GM18867 (cell line): ENCODE measurements around the gene ARFGAP3.
A peak's percentile ranks its signal among the peaks of the same experiment; 100 is the strongest.

ENCODE experiments used
- ATAC-seq: cut with Tn5 transposase; IDR thresholded peaks from one replicate; pipeline ENCODE4 v1.9.1; 2021; ENCODE audit warnings: mild to moderate bottlenecking, moderate library complexity; ENCODE audit not compliant: unreplicated experiment

Gene ARFGAP3

GRCh38 chr22:42865536-42865935, 8.5 kb upstream of the ARFGAP3 start:
- ATAC-seq = no peak

- ATAC-seq = no peak
These were observed 6.4 kb upstream of the ARFGAP3 start for GRCh38 chr22:42863349-42863961.

GRCh38 chr22:42862045-42862734, 5.1 kb upstream of the ARFGAP3 start:
- ATAC-seq = no peak

- ATAC-seq = no peak
These were observed 3.9 kb upstream of the ARFGAP3 start for GRCh38 chr22:42860968-42861367.

GRCh38 chr22:42857845-42858481, 890 bp upstream of the ARFGAP3 start:
- no peak for ATAC-seq

GRCh38 chr22:42856179-42856864, 751 bp downstream of the ARFGAP3 start:
- ATAC-seq = peak; percentile 17

GRCh38 chr22:42855721-42856120, 1.4 kb downstream of the ARFGAP3 start:
- ATAC-seq = no peak

GRCh38 chr22:42855211-42855610, 1.9 kb downstream of the ARFGAP3 start:
- ATAC-seq = no peak

- ATAC-seq = no peak
These were observed 8.0 kb downstream of the ARFGAP3 start for GRCh38 chr22:42848941-42849550.

- ATAC-seq = no peak
These were observed 10.0 kb downstream of the ARFGAP3 start for GRCh38 chr22:42847110-42847509.

- no peak for ATAC-seq
These were observed 12.3 kb downstream of the ARFGAP3 start for GRCh38 chr22:42844756-42845155.

GRCh38 chr22:42842658-42843370, 14.3 kb downstream of the ARFGAP3 start:
- ATAC-seq = no peak

GRCh38 chr22:42841444-42841843, 15.6 kb downstream of the ARFGAP3 start:
- ATAC-seq = no peak

- ATAC-seq = no peak
These were observed 19.5 kb downstream of the ARFGAP3 start for GRCh38 chr22:42837556-42837955.

GRCh38 chr22:42836026-42836425, 21.0 kb downstream of the ARFGAP3 start:
- ATAC-seq = no peak

- ATAC-seq = no peak
These were observed 22.7 kb downstream of the ARFGAP3 start for GRCh38 chr22:42834177-42834949.

GRCh38 chr22:42833104-42833503, 24.0 kb downstream of the ARFGAP3 start:
- no peak for ATAC-seq

GRCh38 chr22:42831712-42832111, 25.4 kb downstream of the ARFGAP3 start:
- no peak for ATAC-seq

GRCh38 chr22:42830161-42830560, 26.9 kb downstream of the ARFGAP3 start:
- ATAC-seq = no peak

- no peak for ATAC-seq
These were observed 27.8 kb downstream of the ARFGAP3 start for GRCh38 chr22:42829302-42829701.
